ENCODE results near the gene POLRMT.

The POLRMT gene

DNA sequence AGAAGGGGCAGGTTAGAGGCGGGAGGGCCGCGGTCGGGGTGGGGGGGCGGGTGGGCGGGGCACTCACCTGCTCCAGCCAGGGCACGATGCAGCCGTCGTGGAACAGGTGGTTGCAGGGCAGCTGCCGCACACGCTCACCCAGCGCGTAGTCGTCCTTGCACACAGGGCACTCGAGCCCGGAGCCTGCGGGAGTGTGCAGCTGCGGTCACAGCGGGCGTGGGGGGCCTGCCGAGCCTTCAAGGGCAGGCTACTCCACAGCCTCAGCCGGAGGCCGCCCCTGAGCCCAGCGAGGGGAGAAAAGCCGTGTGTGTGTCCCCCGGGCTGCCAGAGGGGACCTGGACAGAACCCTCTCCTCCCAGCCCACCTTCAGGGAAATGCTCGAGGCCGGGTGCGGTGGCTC is 15.0 kb upstream of the POLRMT start (continued):
- TF ChIP-seq ZC3H10 (CRISPR knock-in tag; IDR thresholded peaks at IDR 0.05), result no peak

DNA sequence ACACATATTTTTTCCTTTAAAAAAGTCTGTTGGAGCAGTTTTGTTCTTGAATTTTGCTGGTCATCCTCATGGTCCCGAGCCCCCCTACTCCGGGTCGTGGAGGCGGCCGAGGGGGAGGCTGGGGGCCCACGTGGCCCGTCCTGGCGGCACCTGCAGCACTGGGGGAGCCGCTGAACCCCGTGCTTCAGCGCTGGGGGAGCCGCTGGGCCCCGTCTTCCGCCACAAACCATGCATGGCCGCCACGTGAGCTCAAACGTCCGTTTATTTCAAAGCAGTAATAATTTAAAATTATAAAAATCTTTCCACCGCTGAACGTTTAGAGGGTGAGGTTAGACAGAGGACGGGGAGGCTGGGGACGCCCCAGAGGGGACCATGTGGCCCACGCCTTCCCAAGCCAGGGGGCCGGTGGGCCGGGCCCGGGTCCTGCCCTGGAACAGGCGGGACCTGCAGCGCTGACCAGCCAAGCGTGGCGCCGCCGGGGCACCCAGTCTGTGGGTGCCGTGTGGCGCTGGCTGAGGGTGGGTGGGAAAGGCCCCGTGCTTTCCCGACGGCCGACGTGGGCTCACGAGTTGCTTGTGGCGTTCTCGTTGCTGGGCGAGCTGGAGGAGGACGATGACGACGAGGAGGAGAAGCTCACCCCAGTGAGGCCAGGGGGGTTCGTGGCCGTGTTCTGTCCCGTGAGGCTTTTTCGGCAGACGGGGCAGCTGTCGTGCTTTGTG is 14.4 kb upstream of the POLRMT start:
- TF ChIP-seq TCF4 (CRISPR knock-in tag; IDR thresholded peaks at IDR 0.05; ENCODE audit: borderline replicate concordance), result no peak
- no peak for TF ChIP-seq GLIS3 (CRISPR knock-in tag; IDR thresholded peaks at IDR 0.05)
- no peak for TF ChIP-seq ZNF8 (CRISPR knock-in tag; IDR thresholded peaks at IDR 0.05)
- TF ChIP-seq BACH2 (CRISPR knock-in tag; IDR thresholded peaks at IDR 0.05; ENCODE audit: borderline replicate concordance), result no peak
- no peak for TF ChIP-seq ZNF70 (CRISPR knock-in tag; IDR thresholded peaks at IDR 0.05)
- TF ChIP-seq RARB (CRISPR knock-in tag; IDR thresholded peaks at IDR 0.05), result no peak
- TF ChIP-seq PPARA (CRISPR knock-in tag; IDR thresholded peaks at IDR 0.05; ENCODE audit: borderline replicate concordance), result no peak
- no peak for TF ChIP-seq CSDC2 (CRISPR knock-in tag; IDR thresholded peaks at IDR 0.05)
- no peak for TF ChIP-seq ARNTL (CRISPR knock-in tag; IDR thresholded peaks at IDR 0.05; ENCODE audit: borderline replicate concordance, low read depth)
- no peak for TF ChIP-seq ISL1 (CRISPR knock-in tag; IDR thresholded peaks at IDR 0.05)
- TF ChIP-seq SNAI2 (CRISPR knock-in tag; IDR thresholded peaks at IDR 0.05), result no peak
- TF ChIP-seq, protein P1, sequence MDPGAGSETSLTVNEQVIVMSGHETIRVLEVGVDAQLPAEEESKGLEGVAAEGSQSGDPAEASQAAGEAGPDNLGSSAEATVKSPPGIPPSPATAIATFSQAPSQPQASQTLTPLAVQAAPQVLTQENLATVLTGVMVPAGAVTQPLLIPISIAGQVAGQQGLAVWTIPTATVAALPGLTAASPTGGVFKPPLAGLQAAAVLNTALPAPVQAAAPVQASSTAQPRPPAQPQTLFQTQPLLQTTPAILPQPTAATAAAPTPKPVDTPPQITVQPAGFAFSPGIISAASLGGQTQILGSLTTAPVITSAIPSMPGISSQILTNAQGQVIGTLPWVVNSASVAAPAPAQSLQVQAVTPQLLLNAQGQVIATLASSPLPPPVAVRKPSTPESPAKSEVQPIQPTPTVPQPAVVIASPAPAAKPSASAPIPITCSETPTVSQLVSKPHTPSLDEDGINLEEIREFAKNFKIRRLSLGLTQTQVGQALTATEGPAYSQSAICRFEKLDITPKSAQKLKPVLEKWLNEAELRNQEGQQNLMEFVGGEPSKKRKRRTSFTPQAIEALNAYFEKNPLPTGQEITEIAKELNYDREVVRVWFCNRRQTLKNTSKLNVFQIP (CRISPR knock-in tag; IDR thresholded peaks at IDR 0.05; ENCODE audit: borderline replicate concordance, low read depth), result no peak
- no peak for TF ChIP-seq OSR1 (CRISPR knock-in tag; IDR thresholded peaks at IDR 0.05)
- ATAC-seq, result no peak

DNA sequence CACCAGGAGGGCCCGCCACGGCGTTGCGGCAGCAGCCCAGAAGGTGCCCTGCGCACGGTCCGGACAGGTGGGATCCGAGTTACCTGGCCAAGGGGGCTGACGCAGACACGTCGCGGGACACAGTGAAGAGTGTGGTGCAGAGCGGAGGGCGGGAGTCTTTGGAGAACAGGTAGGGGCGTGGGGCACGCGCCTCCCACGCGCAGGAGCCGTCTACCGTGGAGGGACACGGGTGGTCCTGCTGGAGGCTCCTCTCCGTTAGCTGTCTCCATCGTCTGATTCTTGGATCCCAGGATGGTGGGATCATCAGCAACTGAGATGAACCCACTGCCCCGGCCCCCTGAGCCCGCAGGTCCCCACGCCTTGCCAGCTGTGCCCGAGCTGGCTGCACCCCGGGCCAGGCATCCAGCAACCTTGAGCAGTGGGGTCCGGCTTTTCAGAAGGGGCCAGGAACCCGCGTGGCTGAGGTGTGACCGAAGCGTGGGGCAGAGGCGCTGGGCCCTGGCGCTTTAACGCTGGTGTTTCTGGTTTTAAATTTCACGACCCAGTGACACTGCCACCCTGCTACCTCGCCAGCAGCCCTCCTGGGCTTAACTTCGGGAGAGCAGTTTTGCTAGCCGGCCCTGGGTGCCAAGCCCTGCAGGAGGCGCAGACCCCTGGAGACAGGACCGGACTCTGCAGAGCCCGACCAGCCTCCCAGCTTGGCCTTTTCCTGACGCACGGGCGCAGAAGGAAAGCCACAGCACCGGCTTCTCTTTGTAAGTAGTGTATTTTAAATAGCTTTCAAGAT is 13.6 kb upstream of the POLRMT start:
- TF ChIP-seq TCF4 (CRISPR knock-in tag; IDR thresholded peaks at IDR 0.05; ENCODE audit: borderline replicate concordance) (no peak), ZC3H10 (CRISPR knock-in tag; IDR thresholded peaks at IDR 0.05) (no peak), ARNTL (CRISPR knock-in tag; IDR thresholded peaks at IDR 0.05; ENCODE audit: borderline replicate concordance, low read depth) (no peak), TOX (CRISPR knock-in tag; IDR thresholded peaks at IDR 0.05; ENCODE audit: borderline replicate concordance) (no peak), CSDC2 (CRISPR knock-in tag; IDR thresholded peaks at IDR 0.05) (no peak), ZNF8 (CRISPR knock-in tag; IDR thresholded peaks at IDR 0.05) (no peak), ZNF565 (CRISPR knock-in tag; conservative IDR thresholded peaks at IDR 0.05; ENCODE audit: low read depth) (no peak), ZFP3 (CRISPR knock-in tag; IDR thresholded peaks at IDR 0.05) (no peak), ESRRG (CRISPR knock-in tag; IDR thresholded peaks at IDR 0.05) (no peak), OSR1 (CRISPR knock-in tag; IDR thresholded peaks at IDR 0.05) (no peak), ZFP30 (CRISPR knock-in tag; IDR thresholded peaks at IDR 0.05) (no peak), RARB (CRISPR knock-in tag; IDR thresholded peaks at IDR 0.05) (no peak), SNAI2 (CRISPR knock-in tag; IDR thresholded peaks at IDR 0.05) (no peak), PPARA (CRISPR knock-in tag; IDR thresholded peaks at IDR 0.05; ENCODE audit: borderline replicate concordance) (no peak)
- TF ChIP-seq, protein P2, sequence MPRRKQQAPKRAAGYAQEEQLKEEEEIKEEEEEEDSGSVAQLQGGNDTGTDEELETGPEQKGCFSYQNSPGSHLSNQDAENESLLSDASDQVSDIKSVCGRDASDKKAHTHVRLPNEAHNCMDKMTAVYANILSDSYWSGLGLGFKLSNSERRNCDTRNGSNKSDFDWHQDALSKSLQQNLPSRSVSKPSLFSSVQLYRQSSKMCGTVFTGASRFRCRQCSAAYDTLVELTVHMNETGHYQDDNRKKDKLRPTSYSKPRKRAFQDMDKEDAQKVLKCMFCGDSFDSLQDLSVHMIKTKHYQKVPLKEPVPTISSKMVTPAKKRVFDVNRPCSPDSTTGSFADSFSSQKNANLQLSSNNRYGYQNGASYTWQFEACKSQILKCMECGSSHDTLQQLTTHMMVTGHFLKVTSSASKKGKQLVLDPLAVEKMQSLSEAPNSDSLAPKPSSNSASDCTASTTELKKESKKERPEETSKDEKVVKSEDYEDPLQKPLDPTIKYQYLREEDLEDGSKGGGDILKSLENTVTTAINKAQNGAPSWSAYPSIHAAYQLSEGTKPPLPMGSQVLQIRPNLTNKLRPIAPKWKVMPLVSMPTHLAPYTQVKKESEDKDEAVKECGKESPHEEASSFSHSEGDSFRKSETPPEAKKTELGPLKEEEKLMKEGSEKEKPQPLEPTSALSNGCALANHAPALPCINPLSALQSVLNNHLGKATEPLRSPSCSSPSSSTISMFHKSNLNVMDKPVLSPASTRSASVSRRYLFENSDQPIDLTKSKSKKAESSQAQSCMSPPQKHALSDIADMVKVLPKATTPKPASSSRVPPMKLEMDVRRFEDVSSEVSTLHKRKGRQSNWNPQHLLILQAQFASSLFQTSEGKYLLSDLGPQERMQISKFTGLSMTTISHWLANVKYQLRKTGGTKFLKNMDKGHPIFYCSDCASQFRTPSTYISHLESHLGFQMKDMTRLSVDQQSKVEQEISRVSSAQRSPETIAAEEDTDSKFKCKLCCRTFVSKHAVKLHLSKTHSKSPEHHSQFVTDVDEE (CRISPR knock-in tag; IDR thresholded peaks at IDR 0.05), result no peak
- TF ChIP-seq, protein P3, sequence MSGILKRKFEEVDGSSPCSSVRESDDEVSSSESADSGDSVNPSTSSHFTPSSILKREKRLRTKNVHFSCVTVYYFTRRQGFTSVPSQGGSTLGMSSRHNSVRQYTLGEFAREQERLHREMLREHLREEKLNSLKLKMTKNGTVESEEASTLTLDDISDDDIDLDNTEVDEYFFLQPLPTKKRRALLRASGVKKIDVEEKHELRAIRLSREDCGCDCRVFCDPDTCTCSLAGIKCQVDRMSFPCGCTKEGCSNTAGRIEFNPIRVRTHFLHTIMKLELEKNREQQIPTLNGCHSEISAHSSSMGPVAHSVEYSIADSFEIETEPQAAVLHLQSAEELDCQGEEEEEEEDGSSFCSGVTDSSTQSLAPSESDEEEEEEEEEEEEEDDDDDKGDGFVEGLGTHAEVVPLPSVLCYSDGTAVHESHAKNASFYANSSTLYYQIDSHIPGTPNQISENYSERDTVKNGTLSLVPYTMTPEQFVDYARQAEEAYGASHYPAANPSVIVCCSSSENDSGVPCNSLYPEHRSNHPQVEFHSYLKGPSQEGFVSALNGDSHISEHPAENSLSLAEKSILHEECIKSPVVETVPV (CRISPR knock-in tag; IDR thresholded peaks at IDR 0.05), result no peak
- TF ChIP-seq, protein P1 (CRISPR knock-in tag; IDR thresholded peaks at IDR 0.05; ENCODE audit: borderline replicate concordance, low read depth), result no peak
- TF ChIP-seq, protein P4, sequence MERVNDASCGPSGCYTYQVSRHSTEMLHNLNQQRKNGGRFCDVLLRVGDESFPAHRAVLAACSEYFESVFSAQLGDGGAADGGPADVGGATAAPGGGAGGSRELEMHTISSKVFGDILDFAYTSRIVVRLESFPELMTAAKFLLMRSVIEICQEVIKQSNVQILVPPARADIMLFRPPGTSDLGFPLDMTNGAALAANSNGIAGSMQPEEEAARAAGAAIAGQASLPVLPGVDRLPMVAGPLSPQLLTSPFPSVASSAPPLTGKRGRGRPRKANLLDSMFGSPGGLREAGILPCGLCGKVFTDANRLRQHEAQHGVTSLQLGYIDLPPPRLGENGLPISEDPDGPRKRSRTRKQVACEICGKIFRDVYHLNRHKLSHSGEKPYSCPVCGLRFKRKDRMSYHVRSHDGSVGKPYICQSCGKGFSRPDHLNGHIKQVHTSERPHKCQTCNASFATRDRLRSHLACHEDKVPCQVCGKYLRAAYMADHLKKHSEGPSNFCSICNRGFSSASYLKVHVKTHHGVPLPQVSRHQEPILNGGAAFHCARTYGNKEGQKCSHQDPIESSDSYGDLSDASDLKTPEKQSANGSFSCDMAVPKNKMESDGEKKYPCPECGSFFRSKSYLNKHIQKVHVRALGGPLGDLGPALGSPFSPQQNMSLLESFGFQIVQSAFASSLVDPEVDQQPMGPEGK (CRISPR knock-in tag; IDR thresholded peaks at IDR 0.05; ENCODE audit: borderline replicate concordance), result no peak

More for the DNA sequence above, 13.6 kb upstream of the POLRMT start:
- no peak for ATAC-seq

All from SK-N-SH treated with all-trans-retinoic acid at 6 μM for 48 hours (cell line).